Activated T-helper 1 cell treated with anti-CD3 and anti-CD28 coated beads, Interleukin-12 subunit alpha, Interleukin-12 subunit beta, Interleukin-2, Interleukin-4 antibody, amounts not matched to agents 30 ng/mL and 10 ng/mL and 1 ng/mL, durations not matched to agents 14 hours and 24 hours and 36 hours (primary cell): Measurements from ENCODE around the gene PPP1R9A. TPM values are rescaled to one million over a fixed set of nuclear protein-coding genes. Genes with fewer than 3 reads are reported as not detected.
A peak's percentile ranks its signal among the peaks of the same experiment; 100 is the strongest.

Source experiments
- DNase-seq: peaks from one replicate; pipeline ENCODE4 v3.0.0; 2021; ENCODE audit warnings: low spot score
- H3K27ac Mint-ChIP-seq: one replicate; pipeline ENCODE4 v1.8.0; 2021; ENCODE audit warnings: mild to moderate bottlenecking, mixed read lengths
- H3K27me3 Mint-ChIP-seq: one replicate; pipeline ENCODE4 v1.8.0; 2022; ENCODE audit warnings: mild to moderate bottlenecking, moderate library complexity, mixed read lengths; ENCODE audit not compliant: insufficient read depth
- H3K36me3 Mint-ChIP-seq: one replicate; pipeline ENCODE4 v1.8.0; 2021; ENCODE audit warnings: low read depth, mixed read lengths
- H3K4me1 Mint-ChIP-seq: one replicate; pipeline ENCODE4 v1.8.0; 2021; ENCODE audit warnings: low read depth, mixed read lengths
- H3K4me3 Mint-ChIP-seq: one replicate; pipeline ENCODE4 v1.8.0; 2021; ENCODE audit warnings: mild to moderate bottlenecking, moderate library complexity, mixed read lengths
- H3K9me3 Mint-ChIP-seq: one replicate; pipeline ENCODE4 v1.8.0; 2021; ENCODE audit warnings: mixed read lengths
- intact Hi-C: fragments of 100-400 bp; cut with micrococcal nuclease; formaldehyde crosslinking; loops from one replicate; pipeline ENCODE4 v1.15.1; 2024
- total RNA-seq: library from RNA; stranded (reverse); gene quantifications from 2 replicates; pipeline ENCODE4 v1.2.3, GENCODE V29; 2022

The PPP1R9A gene
- total RNA-seq, 1 donor from 2014 or later: not detected

DNA sequence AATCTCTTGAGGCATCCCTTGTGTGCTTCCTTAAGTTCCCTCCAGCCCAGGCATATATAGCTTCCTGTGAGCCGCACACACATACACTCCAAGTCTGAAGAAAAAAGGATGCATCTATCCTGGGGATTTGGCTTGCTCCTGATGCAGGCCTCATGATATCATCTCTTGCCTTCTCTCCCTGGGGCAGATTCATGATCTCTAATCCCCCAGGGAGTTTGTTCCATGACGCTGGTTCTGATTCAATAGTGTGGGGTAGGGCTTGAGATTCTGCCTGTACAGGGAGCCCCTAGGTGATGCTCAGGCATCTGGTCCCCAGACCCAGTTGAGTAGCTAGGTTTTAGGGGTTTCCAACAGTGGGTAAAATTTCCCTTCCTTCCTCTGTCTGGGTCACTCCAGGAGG, 415.5 kb downstream of the PPP1R9A start:
- peaks cover 6% of the 10 kb centered on the region for H3K27me3 Mint-ChIP-seq
- peaks cover 9% of the 10 kb centered on the region for H3K9me3 Mint-ChIP-seq
- intact Hi-C loops: no loop called here
- no peak for DNase-seq
- H3K4me3 Mint-ChIP-seq: no peak overlapping the region
- no peaks in the 10 kb centered on the region for H3K36me3 Mint-ChIP-seq
- no peaks in the 10 kb centered on the region for H3K4me1 Mint-ChIP-seq
- H3K27ac Mint-ChIP-seq: no peak overlapping the region

DNA sequence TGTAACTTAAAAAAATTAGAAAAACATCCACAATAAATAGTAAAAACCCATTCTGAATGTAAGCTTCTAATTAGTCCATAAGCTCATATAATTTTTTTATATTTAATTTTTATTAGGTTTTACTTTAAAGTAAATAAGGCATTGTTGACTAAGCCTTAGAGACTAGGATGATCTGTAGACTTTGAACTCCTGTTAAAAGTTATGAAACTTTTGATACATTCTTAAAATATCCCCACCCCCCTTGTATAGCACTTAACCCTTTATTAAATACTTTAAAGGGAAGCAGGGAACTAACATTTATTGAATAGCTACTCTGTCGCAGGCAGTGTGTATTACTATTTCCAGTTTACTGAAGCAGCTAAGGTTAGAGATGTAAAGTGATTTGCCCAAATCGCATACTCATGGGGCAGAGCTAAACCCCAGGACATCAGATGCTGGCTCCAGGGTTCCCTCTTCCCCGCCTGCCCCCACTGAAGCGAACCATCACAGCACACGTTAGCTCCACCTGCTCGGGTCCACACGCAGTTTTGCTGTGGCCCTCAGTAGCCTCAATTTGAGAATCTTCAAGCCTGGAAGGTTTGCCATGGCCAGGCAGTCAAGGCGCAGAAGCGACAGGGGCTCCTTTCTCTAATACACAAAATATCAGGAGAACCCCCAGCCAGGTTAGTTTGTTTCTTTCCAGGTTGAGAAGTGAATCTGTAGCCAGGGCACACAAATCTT, 416.2 kb downstream of the PPP1R9A start:
- no peak overlapping the region for H3K4me3 Mint-ChIP-seq
- H3K9me3 Mint-ChIP-seq: peaks cover 10% of the 10 kb centered on the region
- H3K27me3 Mint-ChIP-seq: peaks cover 6% of the 10 kb centered on the region
- no peaks in the 10 kb centered on the region for H3K36me3 Mint-ChIP-seq
- DNase-seq: no peak
- intact Hi-C loops: no loop called here
- no peaks in the 10 kb centered on the region for H3K4me1 Mint-ChIP-seq
- H3K27ac Mint-ChIP-seq: no peak overlapping the region

DNA sequence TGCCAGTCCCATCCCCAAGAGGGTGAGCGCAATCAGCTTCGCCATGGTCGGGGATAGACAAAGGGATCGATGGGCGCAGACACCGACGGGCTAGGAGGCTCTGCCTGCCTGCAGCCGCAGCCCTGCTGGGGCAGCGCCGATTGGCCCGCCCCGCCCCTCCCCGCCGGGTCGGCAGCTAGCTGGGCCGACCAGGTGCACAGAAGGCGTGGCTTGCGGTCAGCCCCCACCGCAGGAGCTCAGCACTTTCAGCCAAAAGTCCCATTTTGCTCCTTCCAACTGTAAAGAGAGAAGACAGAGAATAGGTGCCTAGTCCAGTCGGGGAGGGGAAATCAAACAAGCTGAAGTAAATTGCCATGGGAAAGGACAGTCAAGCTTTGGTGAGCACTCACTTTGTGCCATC, 417.0 kb downstream of the PPP1R9A start, which contains the start of gene PON1:
TSS of gene PON1 (minus strand) at position 102 of the 400 bp plus-strand sequence. CDS start at position 45, 57 bp downstream.
- Mint-ChIP-seq H3K9me3 (peaks cover 10% of the 10 kb centered on the region), H3K27me3 (peaks cover 6% of the 10 kb centered on the region), H3K4me3 (no peak within 1 kb of the TSS), H3K27ac (no peak within 1 kb of the TSS), H3K4me1 (no peaks in the 10 kb centered on the region), H3K36me3 (no peaks in the 10 kb centered on the region)
- intact Hi-C loops: no loop called here
- no peak for DNase-seq

DNA sequence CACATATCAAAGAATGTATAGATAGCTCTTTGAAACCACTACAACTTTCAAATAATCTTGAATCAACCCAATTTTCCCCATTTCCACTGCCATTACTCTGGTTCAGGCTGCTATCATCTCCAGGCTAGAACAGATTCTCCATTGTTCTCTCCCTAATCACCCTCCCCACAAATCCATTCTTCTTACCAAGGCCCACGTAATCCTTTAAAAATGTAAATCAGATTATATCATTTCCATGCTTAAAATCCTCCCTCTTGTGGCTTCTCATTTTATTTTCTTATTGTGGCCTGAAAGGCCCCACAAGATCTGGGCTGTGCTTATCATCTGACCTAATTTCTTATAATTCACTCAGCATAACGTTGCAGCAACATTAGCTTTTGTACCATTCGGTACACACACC, 420.0 kb downstream of the PPP1R9A start:
- H3K4me3 Mint-ChIP-seq: no peak overlapping the region
- peaks cover 1% of the 10 kb centered on the region for H3K36me3 Mint-ChIP-seq
- H3K27me3 Mint-ChIP-seq: peaks cover 6% of the 10 kb centered on the region
- H3K27ac Mint-ChIP-seq: no peak overlapping the region
- H3K4me1 Mint-ChIP-seq: peaks cover 15% of the 10 kb centered on the region
- peaks cover 10% of the 10 kb centered on the region for H3K9me3 Mint-ChIP-seq
- no peak for DNase-seq
- intact Hi-C loops: no loop called here

DNA sequence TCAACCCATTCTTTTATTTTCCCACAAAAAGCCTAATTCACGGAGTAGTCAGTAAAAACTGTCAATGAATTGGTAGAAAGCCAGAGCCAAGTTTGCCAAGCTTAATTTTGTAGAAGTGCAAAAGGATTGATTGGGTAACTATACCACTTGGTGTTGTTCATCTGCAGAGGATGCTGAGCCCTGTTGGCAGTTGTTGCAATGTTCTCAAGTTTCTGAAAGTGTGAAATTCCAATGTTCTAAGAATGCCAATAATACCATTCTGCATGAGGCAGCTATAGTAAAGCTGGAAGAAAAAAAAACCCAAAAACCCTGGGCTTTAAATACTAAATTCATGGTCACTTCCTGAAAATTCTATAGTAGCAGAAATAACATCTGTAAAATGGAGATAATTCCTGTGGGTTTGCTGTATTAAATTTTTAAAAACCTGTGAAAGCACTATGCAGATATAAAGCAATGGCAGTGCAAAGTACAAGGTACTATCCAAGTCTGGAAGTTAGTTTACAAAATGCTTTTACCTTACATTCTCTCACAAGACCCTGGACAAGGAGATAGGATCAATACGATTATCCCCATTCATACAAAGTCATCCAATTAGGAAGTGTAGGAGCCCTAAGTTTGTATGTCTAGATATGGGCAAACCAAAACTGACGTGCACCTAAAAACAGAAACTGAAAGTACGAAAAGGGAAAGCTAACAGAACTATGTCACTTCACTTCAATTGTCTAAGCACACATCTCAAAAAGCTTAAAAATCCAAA, 423.0 kb downstream of the PPP1R9A start:
- DNase-seq: no peak
- H3K27ac Mint-ChIP-seq: peak overlapping the region; percentile 18
- peaks cover 1% of the 10 kb centered on the region for H3K36me3 Mint-ChIP-seq
- peaks cover 10% of the 10 kb centered on the region for H3K9me3 Mint-ChIP-seq
- peaks cover 15% of the 10 kb centered on the region for H3K4me1 Mint-ChIP-seq
- H3K4me3 Mint-ChIP-seq: peak overlapping the region; percentile 55
- intact Hi-C loops: no loop called here
- H3K27me3 Mint-ChIP-seq: peaks cover 2% of the 10 kb centered on the region

DNA sequence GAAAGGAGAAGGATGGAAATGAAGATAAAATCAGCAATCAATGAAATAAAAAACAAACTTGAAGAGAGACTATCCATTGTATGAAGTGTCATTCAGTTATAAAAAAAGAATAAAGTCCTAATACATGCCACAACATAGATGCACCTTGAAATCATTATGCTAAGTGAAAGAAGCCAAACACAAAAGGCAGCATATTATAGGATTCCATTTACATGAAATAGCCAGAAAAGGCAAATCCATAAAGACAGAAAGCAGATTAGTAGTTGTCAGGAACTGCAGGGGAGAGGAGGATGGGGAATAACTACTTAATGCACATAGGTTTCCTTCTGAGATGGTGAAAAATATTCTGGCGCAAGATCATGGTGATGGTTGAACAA, 423.6 kb downstream of the PPP1R9A start:
- H3K4me3 Mint-ChIP-seq: peak overlapping the region; percentile 55
- intact Hi-C loops: no loop called here
- peaks cover 7% of the 10 kb centered on the region for H3K9me3 Mint-ChIP-seq

DNA sequence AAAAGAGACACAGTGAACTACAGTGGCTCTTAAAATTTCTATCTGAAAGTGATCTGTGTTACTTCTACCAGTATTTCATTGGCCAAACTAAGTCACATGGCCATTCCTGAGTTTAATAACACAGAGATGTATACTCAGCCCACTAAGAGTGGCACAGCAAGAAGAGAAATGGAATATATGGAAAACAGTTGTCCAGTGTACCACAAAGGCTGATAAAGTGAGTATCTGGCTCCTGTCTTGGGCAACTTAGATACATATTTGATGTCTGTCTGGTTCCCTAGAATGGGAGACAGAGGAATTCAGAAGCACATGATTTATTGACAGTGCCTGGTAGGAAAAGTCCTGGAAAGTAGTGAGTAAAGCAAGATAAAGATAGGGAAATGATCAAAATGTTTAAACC, 427.1 kb downstream of the PPP1R9A start:
- H3K9me3 Mint-ChIP-seq: no peaks in the 10 kb centered on the region
- intact Hi-C loops: no loop called here
- peaks cover 1% of the 10 kb centered on the region for H3K36me3 Mint-ChIP-seq
- no peak overlapping the region for H3K27ac Mint-ChIP-seq
- H3K27me3 Mint-ChIP-seq: no peaks in the 10 kb centered on the region
- DNase-seq: no peak
- peaks cover 15% of the 10 kb centered on the region for H3K4me1 Mint-ChIP-seq
- no peak overlapping the region for H3K4me3 Mint-ChIP-seq

More for the DNA sequence above, 423.6 kb downstream of the PPP1R9A start:
- peaks cover 1% of the 10 kb centered on the region for H3K36me3 Mint-ChIP-seq
- no peak for DNase-seq
- peaks cover 2% of the 10 kb centered on the region for H3K27me3 Mint-ChIP-seq
- H3K4me1 Mint-ChIP-seq: peaks cover 15% of the 10 kb centered on the region
- peak overlapping the region; percentile 18 for H3K27ac Mint-ChIP-seq

DNA sequence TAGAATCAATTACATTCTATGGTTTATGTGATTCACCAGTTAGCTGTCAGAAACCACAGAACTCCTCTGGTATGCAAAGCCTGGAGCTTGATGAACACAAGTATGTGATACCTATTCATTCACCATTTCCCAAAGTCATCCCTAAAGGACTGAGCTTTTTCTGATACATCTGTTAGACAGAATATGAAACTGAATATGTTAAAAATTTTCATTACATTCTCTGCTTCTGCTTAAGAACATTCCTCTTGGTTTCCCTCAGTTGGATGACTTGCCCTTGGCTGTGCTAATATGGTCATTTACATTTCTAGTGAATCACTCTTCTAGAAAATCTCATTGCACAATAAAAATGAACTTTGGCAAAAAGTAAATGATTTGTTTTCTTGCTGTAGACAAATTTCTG, 427.7 kb downstream of the PPP1R9A start:
- no peaks in the 10 kb centered on the region for H3K27me3 Mint-ChIP-seq
- H3K36me3 Mint-ChIP-seq: no peaks in the 10 kb centered on the region
- H3K4me1 Mint-ChIP-seq: peaks cover 12% of the 10 kb centered on the region
- no peaks in the 10 kb centered on the region for H3K9me3 Mint-ChIP-seq
- H3K27ac Mint-ChIP-seq: no peak overlapping the region
- no peak overlapping the region for H3K4me3 Mint-ChIP-seq
- DNase-seq: no peak
- intact Hi-C loops: no loop called here

DNA sequence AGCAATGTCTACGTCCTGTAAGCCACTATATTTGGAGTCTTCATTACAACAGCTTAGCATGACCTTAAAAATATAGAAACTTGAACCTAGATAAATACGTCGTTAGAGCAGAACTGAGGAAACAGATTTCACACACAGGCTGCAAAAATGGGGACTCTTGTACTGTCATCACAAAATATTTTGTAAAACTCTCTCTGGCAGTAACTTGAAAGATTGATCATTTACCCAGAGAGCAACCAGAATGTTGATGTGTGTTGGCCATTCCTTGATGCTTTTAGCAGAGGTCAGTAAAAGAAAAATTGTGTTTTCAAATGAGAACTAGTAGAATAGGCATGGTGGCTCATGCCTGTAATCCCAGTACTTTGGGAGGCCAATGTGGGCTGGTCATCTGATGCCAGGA, 431.4 kb downstream of the PPP1R9A start:
- H3K9me3 Mint-ChIP-seq: no peaks in the 10 kb centered on the region
- H3K36me3 Mint-ChIP-seq: no peaks in the 10 kb centered on the region
- no peak for DNase-seq
- no peak overlapping the region for H3K27ac Mint-ChIP-seq
- intact Hi-C loops: no loop called here
- no peak overlapping the region for H3K4me3 Mint-ChIP-seq
- no peaks in the 10 kb centered on the region for H3K4me1 Mint-ChIP-seq
- no peaks in the 10 kb centered on the region for H3K27me3 Mint-ChIP-seq

DNA sequence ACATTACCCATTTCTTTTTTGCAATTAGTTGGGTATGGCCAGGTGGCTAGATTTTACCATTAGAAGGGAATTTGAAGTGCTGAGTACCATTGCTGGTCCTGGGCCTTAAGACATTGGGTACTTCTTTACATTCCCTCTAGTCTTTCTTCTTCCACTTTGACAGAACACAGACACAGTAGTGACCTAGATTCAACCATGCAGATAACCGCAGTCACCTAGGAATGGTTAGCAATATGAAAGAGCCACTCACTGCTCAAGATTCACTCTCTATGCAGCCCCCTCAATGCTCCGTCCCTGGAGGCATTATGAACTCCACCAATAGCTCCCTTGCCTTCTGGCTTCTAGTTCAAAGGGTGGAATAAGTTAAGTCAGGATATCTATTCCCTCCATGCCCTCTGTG, 433.1 kb downstream of the PPP1R9A start:
- no peaks in the 10 kb centered on the region for H3K27me3 Mint-ChIP-seq
- DNase-seq: no peak
- no peak overlapping the region for H3K4me3 Mint-ChIP-seq
- H3K9me3 Mint-ChIP-seq: no peaks in the 10 kb centered on the region
- H3K4me1 Mint-ChIP-seq: no peaks in the 10 kb centered on the region
- intact Hi-C loops: no loop called here
- H3K27ac Mint-ChIP-seq: no peak overlapping the region
- no peaks in the 10 kb centered on the region for H3K36me3 Mint-ChIP-seq

DNA sequence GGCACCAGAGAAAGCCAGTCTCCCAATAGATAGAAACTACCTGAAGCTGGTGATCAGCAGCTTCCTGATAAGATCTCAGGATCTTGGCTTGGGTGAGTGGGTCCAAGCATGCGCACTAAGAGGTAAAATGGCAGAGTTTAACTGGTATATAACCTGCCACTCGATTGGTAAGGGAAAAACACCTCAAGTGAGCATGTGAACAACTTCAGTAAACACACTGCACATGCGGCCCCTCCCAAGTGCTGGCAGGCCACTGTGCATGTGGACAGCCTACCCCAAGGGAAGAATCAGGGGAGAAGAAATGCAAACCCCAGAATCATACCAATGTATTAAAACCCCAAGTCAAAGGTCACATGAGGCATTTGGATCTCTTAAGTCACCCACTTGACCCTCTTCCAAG, 434.6 kb downstream of the PPP1R9A start:
- no peaks in the 10 kb centered on the region for H3K9me3 Mint-ChIP-seq
- H3K27ac Mint-ChIP-seq: no peak overlapping the region
- no peaks in the 10 kb centered on the region for H3K36me3 Mint-ChIP-seq
- H3K4me1 Mint-ChIP-seq: no peaks in the 10 kb centered on the region
- no peak overlapping the region for H3K4me3 Mint-ChIP-seq
- no peak for DNase-seq
- H3K27me3 Mint-ChIP-seq: no peaks in the 10 kb centered on the region
- intact Hi-C loops: no loop called here

DNA sequence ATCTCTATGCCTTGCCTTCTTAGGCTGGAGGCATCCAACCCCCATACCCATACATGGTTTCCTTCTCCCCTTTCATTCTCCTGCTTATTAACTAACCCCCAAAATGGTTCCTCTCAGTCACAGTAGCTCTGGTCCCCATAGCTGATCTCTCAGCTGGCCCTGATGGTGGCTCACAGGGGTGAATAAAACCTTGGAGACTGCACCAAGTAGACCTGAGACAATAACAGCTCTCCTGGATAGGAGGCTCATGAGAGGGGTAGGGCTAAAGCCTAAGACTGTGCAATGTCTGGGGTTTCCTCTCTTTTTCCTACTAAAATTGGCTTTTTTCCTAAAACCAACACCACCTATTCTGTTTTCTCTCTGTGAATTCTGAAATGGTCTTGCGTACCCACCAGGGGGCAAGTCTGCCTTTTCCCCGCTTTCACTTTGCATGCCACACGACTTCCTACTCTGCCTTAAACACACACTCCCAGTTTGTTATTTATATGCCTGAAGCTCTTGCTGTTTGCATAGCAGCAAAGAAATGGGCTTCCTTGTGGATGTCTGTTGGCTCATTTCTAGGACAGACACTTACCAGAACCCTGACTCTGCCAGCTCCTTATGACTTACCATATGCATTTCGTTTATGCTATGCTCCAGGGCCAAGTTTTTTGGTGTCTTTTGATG, 435.4 kb downstream of the PPP1R9A start:
- intact Hi-C loops: no loop called here
- Mint-ChIP-seq H3K4me1 (no peaks in the 10 kb centered on the region), H3K27ac (no peak overlapping the region), H3K27me3 (no peaks in the 10 kb centered on the region), H3K9me3 (no peaks in the 10 kb centered on the region), H3K36me3 (no peaks in the 10 kb centered on the region), H3K4me3 (no peak overlapping the region)
- DNase-seq: no peak
